ENCODE results near the gene ATP5F1E. TPM values are rescaled to one million over a fixed set of nuclear protein-coding genes. Genes with fewer than 3 reads are reported as not detected.

Gene ATP5F1E
- total and polyA plus RNA-seq, 10 of the 15 experiments (the other 5 are each of a cell fraction or from before 2014, with no cell fraction given): 49.0 to 407 (median 117) TPM

DNA sequence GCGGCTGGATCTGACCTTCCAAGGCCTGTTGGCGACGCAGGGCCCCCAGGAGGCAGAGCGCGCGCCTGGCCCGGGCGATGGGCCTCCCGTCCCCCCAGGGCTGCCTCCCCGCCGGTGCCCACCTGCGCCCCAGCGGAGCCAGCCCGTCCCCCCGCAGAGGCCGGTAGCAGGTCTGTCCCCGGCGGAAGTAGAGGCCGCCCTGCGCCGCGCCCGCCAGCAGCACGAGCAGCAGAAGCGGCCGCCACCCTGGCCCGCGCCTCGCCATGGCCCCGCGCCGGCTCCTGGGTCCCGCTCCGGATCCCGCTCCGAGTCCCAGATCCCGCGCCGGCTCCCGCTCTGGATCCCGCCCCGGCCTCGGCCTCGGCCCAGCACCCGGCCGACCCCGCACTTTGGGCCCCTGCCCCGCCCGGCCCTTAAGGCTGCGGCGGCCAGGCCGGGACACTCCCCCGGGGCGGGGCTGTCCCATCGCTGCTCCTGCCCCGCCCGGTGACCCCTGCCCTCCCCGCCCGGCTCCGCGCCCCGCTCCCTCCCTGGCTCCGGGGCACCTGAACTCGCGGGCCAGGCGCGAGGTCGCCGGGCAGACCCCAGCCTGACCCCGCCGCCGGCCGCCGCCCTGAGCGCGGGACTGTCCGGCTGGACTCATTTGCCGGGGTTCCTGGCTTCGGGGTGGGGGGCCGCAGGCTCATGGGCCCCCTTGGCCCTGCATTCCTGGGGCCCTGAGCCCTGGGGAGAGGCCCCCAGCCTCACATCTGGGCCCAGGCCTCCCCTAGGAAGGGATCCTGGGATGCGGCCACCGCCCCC, 25.1 kb downstream of the ATP5F1E start, which contains the start of gene CTSZ (continued):
- TF ChIP-seq SPI1 (IDR thresholded peaks at IDR 0.05; ENCODE audit: borderline replicate concordance, insufficient read depth, low read depth, low read length): no peak
- no peak for TF ChIP-seq MTA3 (IDR thresholded peaks at IDR 0.05; ENCODE audit: borderline replicate concordance, low read length)
- TF ChIP-seq IRF5 (IDR thresholded peaks at IDR 0.05; ENCODE audit: borderline replicate concordance): no peak
- no peak for TF ChIP-seq MEF2B (IDR thresholded peaks at IDR 0.05; ENCODE audit: partially characterized antibody, poor library complexity, severe bottlenecking)
- TF ChIP-seq ZNF622 (IDR thresholded peaks at IDR 0.05): no peak
- TF ChIP-seq RB1 (IDR thresholded peaks at IDR 0.05; ENCODE audit: borderline replicate concordance): peak; percentile 36; the same call in 1 of the 2 replicates
- TF ChIP-seq JUND (IDR thresholded peaks at IDR 0.05; ENCODE audit: low read depth, low read length): no peak
- TF ChIP-seq MXI1 (IDR thresholded peaks at IDR 0.05; ENCODE audit: low read depth, low read length): no peak
- no peak for TF ChIP-seq TBL1XR1 (IDR thresholded peaks at IDR 0.05; ENCODE audit: low read depth, low read length)
- TF ChIP-seq POLR2A (IDR thresholded peaks at IDR 0.05; ENCODE audit: low read depth, low read length): peak; percentile 70
- no peak for TF ChIP-seq HDAC6 (IDR thresholded peaks at IDR 0.05; ENCODE audit: unreplicated experiment)
- no peak for TF ChIP-seq RAD51 (IDR thresholded peaks at IDR 0.05)
- no peak for TF ChIP-seq MYB (IDR thresholded peaks at IDR 0.05; ENCODE audit: borderline replicate concordance, low read depth, low read length)
- TF ChIP-seq ZSCAN29 (IDR thresholded peaks at IDR 0.05): peak; percentile 64; the same call in 1 of the 2 replicates
- no peak for TF ChIP-seq MLLT1 (IDR thresholded peaks at IDR 0.05)
- TF ChIP-seq, protein P1, sequence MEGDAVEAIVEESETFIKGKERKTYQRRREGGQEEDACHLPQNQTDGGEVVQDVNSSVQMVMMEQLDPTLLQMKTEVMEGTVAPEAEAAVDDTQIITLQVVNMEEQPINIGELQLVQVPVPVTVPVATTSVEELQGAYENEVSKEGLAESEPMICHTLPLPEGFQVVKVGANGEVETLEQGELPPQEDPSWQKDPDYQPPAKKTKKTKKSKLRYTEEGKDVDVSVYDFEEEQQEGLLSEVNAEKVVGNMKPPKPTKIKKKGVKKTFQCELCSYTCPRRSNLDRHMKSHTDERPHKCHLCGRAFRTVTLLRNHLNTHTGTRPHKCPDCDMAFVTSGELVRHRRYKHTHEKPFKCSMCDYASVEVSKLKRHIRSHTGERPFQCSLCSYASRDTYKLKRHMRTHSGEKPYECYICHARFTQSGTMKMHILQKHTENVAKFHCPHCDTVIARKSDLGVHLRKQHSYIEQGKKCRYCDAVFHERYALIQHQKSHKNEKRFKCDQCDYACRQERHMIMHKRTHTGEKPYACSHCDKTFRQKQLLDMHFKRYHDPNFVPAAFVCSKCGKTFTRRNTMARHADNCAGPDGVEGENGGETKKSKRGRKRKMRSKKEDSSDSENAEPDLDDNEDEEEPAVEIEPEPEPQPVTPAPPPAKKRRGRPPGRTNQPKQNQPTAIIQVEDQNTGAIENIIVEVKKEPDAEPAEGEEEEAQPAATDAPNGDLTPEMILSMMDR (IDR thresholded peaks at IDR 0.05 in 2 of 3, conservative IDR thresholded peaks at IDR 0.05 in 1 of 3; ENCODE audit: control insufficient read depth in 2 of 3, extremely low read depth in 1 of 3, insufficient read depth in 1 of 3, low read depth in 3 of 3, low read length in 3 of 3): no peak
- TF ChIP-seq BACH1 (IDR thresholded peaks at IDR 0.05; ENCODE audit: borderline replicate concordance): 0 out of 2 replicates have a peak, but pooled peaks have one; percentile 51
- TF ChIP-seq SUZ12 (IDR thresholded peaks at IDR 0.05; ENCODE audit: unreplicated experiment): no peak
- TF ChIP-seq IKZF2 (IDR thresholded peaks at IDR 0.05): no peak
- peak; percentile 72 for TF ChIP-seq LARP7 (IDR thresholded peaks at IDR 0.05)
- TF ChIP-seq IKZF1 (conservative IDR thresholded peaks at IDR 0.05): no peak
- TF ChIP-seq, protein P2, sequence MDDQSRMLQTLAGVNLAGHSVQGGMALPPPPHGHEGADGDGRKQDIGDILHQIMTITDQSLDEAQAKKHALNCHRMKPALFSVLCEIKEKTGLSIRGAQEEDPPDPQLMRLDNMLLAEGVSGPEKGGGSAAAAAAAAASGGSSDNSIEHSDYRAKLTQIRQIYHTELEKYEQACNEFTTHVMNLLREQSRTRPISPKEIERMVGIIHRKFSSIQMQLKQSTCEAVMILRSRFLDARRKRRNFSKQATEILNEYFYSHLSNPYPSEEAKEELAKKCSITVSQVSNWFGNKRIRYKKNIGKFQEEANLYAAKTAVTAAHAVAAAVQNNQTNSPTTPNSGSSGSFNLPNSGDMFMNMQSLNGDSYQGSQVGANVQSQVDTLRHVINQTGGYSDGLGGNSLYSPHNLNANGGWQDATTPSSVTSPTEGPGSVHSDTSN (IDR thresholded peaks at IDR 0.05; ENCODE audit: insufficient replicate concordance, low read depth, low read length): no peak
- TF ChIP-seq PML (IDR thresholded peaks at IDR 0.05; ENCODE audit: low read length): no peak
- no peak for TF ChIP-seq SRF (IDR thresholded peaks at IDR 0.05; ENCODE audit: low read depth in 2 of 2, low read length in 2 of 2)
- no peak for TF ChIP-seq NFYA (IDR thresholded peaks at IDR 0.05; ENCODE audit: borderline replicate concordance, low read depth, low read length)
- TF ChIP-seq CBX5 (IDR thresholded peaks at IDR 0.05; ENCODE audit: low read depth): no peak
- no peak for TF ChIP-seq RUNX3 (IDR thresholded peaks at IDR 0.05; ENCODE audit: low read length)

All from GM12878 (cell line).